Mesendoderm (in vitro differentiated cells): ENCODE results near the gene PSMD6.

ENCODE experiments used
- DNase-seq: peaks from one replicate; pipeline ENCODE4 v3.0.0; 2013
- H2AK5ac ChIP-seq: 2 replicates; pipeline ENCODE4 v1.6.1; 2013; ENCODE audit warnings: low read length, inconsistent platforms
- H2BK120ac ChIP-seq: 2 replicates; pipeline ENCODE4 v1.6.1; 2013; ENCODE audit warnings: low read depth, mild to moderate bottlenecking, low read length, moderate library complexity, mixed read lengths
- H2BK15ac ChIP-seq: replicated peaks from 2 replicates; pipeline ENCODE4 v1.6.1; 2013; ENCODE audit warnings: low read depth, mild to moderate bottlenecking, moderate library complexity
- H2BK5ac ChIP-seq: 2 replicates; pipeline ENCODE4 v1.6.1; 2013; ENCODE audit warnings: low read length, inconsistent platforms
- H3K18ac ChIP-seq: 2 replicates; pipeline ENCODE4 v1.6.1; 2013; ENCODE audit warnings: mild to moderate bottlenecking, low read length, mixed read lengths
- H3K23ac ChIP-seq: one replicate; pipeline ENCODE4 v1.6.1; 2013; ENCODE audit warnings: low read length
- H3K27ac ChIP-seq: 2 replicates; pipeline ENCODE4 v1.5.1; 2013; ENCODE audit warnings: low read depth, mild to moderate bottlenecking, inconsistent platforms, low read length, moderate library complexity
- H3K27me3 ChIP-seq: 2 replicates; pipeline ENCODE4 v1.6.1; 2013; ENCODE audit warnings: low read length, control low read depth, mild to moderate bottlenecking, inconsistent platforms; ENCODE audit not compliant: insufficient read depth, poor library complexity
- H3K36me3 ChIP-seq: 2 replicates; pipeline ENCODE4 v1.6.1; 2013; ENCODE audit warnings: low read length, inconsistent platforms; ENCODE audit not compliant: control insufficient read depth, insufficient read depth
- H3K4ac ChIP-seq: one replicate; pipeline ENCODE4 v1.6.1; 2013; ENCODE audit warnings: low read depth, mild to moderate bottlenecking, low read length, moderate library complexity
- H3K4me1 ChIP-seq: 2 replicates; pipeline ENCODE4 v1.6.1; 2013; ENCODE audit warnings: low read depth, low read length, inconsistent platforms; ENCODE audit not compliant: control insufficient read depth
- H3K4me2 ChIP-seq: 2 replicates; pipeline ENCODE4 v1.6.1; 2013; ENCODE audit warnings: low read length
- H3K4me3 ChIP-seq: 2 replicates; pipeline ENCODE4 v1.5.1; 2013; ENCODE audit warnings: mild to moderate bottlenecking, low read length
- H3K56ac ChIP-seq: one replicate; pipeline ENCODE4 v1.6.1; 2013; ENCODE audit warnings: low read length
- H3K79me1 ChIP-seq: 2 replicates; pipeline ENCODE4 v1.6.1; 2013; ENCODE audit warnings: low read length, inconsistent platforms
- H3K79me2 ChIP-seq: 2 replicates; pipeline ENCODE4 v1.6.1; 2013; ENCODE audit warnings: mild to moderate bottlenecking, low read length; ENCODE audit not compliant: control insufficient read depth, insufficient read depth
- H3K9ac ChIP-seq: 2 replicates; pipeline ENCODE4 v1.6.1; 2013; ENCODE audit warnings: low read length, inconsistent platforms
- H4K5ac ChIP-seq: one replicate; pipeline ENCODE4 v1.6.1; 2013; ENCODE audit warnings: low read length
- H4K8ac ChIP-seq: one replicate; pipeline ENCODE4 v1.6.1; 2013; ENCODE audit warnings: low read depth, mild to moderate bottlenecking, control low read depth, low read length, moderate library complexity
- WGBS: extraction: QIAGEN DNeasy Blood & Tissue Kit; methylation state at CpG from one replicate; pipeline ENCODE4 v1.1.7; 2013; ENCODE audit warnings: low lambda C conversion rate, missing lambda C conversion rate; ENCODE audit not compliant: insufficient coverage; ENCODE audit errors: extremely low coverage; 5-methylcytosine and 5-hydroxymethylcytosine counted together

The PSMD6 gene

DNA sequence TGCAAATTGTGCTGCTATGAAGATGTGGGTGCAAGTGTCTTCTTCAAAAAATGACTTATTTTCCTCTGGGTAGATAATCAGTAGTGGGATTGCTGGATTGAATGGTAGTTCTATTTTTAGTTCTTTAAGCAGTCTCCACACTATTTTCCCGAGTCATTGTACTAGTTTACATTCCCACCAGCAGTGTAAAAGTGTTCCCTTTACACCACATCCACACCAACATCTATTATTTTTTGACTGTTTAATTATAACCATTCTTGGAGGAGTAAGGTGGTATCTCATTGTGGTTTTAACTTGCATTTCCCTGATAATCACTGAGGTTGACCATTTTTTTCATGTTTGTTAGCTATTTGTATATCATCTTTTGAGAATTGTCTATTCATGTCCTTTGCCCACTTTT, 19.7 kb upstream of the PSMD6 start:
- H3K23ac ChIP-seq: no peak overlapping the region
- H3K9ac ChIP-seq: no peak overlapping the region
- H3K4me2 ChIP-seq: no peak overlapping the region
- no peak for DNase-seq
- H4K8ac ChIP-seq: no peak overlapping the region
- no peak overlapping the region for H2BK120ac ChIP-seq
- H3K27ac ChIP-seq: no peak overlapping the region
- no CpG with 5 or more reads among the region's 1 CpG for WGBS
- H3K79me2 ChIP-seq: no peaks in the 10 kb centered on the region
- no peak overlapping the region for H4K5ac ChIP-seq
- H3K79me1 ChIP-seq: no peaks in the 10 kb centered on the region
- no peak overlapping the region for H2AK5ac ChIP-seq
- H3K36me3 ChIP-seq: no peaks in the 10 kb centered on the region
- no peak overlapping the region for H2BK15ac ChIP-seq
- H3K27me3 ChIP-seq: no peaks in the 10 kb centered on the region
- H3K18ac ChIP-seq: no peak overlapping the region
- H3K4me3 ChIP-seq: no peak overlapping the region
- H3K4ac ChIP-seq: no peak overlapping the region
- H3K56ac ChIP-seq: no peak overlapping the region
- H2BK5ac ChIP-seq: no peak overlapping the region
- H3K4me1 ChIP-seq: no peaks in the 10 kb centered on the region

- Histone ChIP-seq H3K18ac (no peak overlapping the region), H3K36me3 (no peaks in the 10 kb centered on the region), H3K4me2 (no peak overlapping the region), H2AK5ac (no peak overlapping the region), H3K23ac (no peak overlapping the region), H4K5ac (no peak overlapping the region), H3K4ac (no peak overlapping the region), H3K79me1 (no peaks in the 10 kb centered on the region), H3K27me3 (no peaks in the 10 kb centered on the region), H2BK5ac (no peak overlapping the region), H3K27ac (no peak overlapping the region), H2BK120ac (no peak overlapping the region), H4K8ac (no peak overlapping the region), H3K56ac (no peak overlapping the region), H3K4me3 (no peak overlapping the region), H2BK15ac (no peak overlapping the region), H3K79me2 (no peaks in the 10 kb centered on the region), H3K4me1 (no peaks in the 10 kb centered on the region), H3K9ac (no peak overlapping the region)
- DNase-seq: no peak
- WGBS: no CpG with 5 or more reads among the region's 5 CpGs
Observed at GRCh38 chr3:64039981-64040733, 16.9 kb upstream of the PSMD6 start.

- no peak overlapping the region for H2AK5ac ChIP-seq
- H3K4me2 ChIP-seq: no peak overlapping the region
- H3K4ac ChIP-seq: no peak overlapping the region
- H3K36me3 ChIP-seq: no peaks in the 10 kb centered on the region
- H3K9ac ChIP-seq: no peak overlapping the region
- no peak for DNase-seq
- no peak overlapping the region for H2BK120ac ChIP-seq
- H3K27me3 ChIP-seq: no peaks in the 10 kb centered on the region
- H4K8ac ChIP-seq: no peak overlapping the region
- no peak overlapping the region for H3K23ac ChIP-seq
- H3K56ac ChIP-seq: no peak overlapping the region
- H2BK5ac ChIP-seq: no peak overlapping the region
- H3K4me3 ChIP-seq: no peak overlapping the region
- H3K18ac ChIP-seq: no peak overlapping the region
- no peaks in the 10 kb centered on the region for H3K4me1 ChIP-seq
- H3K79me1 ChIP-seq: no peaks in the 10 kb centered on the region
- H3K79me2 ChIP-seq: no peaks in the 10 kb centered on the region
- WGBS: no CpG with 5 or more reads among the region's 4 CpGs
- H2BK15ac ChIP-seq: no peak overlapping the region
- no peak overlapping the region for H3K27ac ChIP-seq
- no peak overlapping the region for H4K5ac ChIP-seq
Observed at GRCh38 chr3:64039332-64039731, 16.0 kb upstream of the PSMD6 start.

DNA sequence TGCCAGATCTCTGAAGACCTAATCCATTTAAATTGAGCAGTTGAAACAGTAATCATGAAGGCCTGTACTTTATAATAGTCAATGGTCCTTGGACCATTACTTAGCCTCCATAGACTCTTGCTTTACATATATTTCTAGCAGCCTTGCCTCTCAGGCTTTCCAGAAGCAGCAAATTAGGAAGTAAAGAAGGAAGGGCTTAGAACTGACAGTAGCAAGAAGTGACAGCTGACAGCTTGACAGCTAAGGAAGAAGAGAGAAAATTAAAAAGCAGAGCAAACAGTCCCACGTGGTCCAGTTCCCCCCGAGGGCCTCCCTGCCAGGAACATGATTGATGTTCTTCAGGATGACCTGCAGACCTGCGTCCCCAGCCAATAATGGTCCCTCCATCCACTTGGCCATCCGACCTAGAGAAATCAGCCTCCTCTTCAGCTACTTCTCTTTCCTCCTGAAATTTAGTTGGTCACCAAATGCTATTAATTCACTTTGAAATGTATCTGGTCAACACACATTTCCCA, 15.0 kb upstream of the PSMD6 start:
- Histone ChIP-seq H3K27me3 (no peaks in the 10 kb centered on the region), H3K79me2 (no peaks in the 10 kb centered on the region), H3K9ac (no peak overlapping the region), H3K4me3 (no peak overlapping the region), H3K56ac (no peak overlapping the region), H2BK5ac (no peak overlapping the region), H3K27ac (no peak overlapping the region), H3K23ac (no peak overlapping the region), H3K4ac (no peak overlapping the region), H3K79me1 (no peaks in the 10 kb centered on the region), H2AK5ac (no peak overlapping the region), H3K36me3 (no peaks in the 10 kb centered on the region), H2BK120ac (no peak overlapping the region), H3K4me2 (no peak overlapping the region), H4K8ac (no peak overlapping the region), H2BK15ac (no peak overlapping the region), H3K18ac (no peak overlapping the region), H4K5ac (no peak overlapping the region), H3K4me1 (no peaks in the 10 kb centered on the region)
- no CpG with 5 or more reads among the region's 4 CpGs for WGBS
- no peak for DNase-seq

GRCh38 chr3:64037084-64037483, 13.8 kb upstream of the PSMD6 start:
- Histone ChIP-seq H4K8ac (no peak overlapping the region), H2AK5ac (no peak overlapping the region), H3K79me1 (no peaks in the 10 kb centered on the region), H3K4ac (no peak overlapping the region), H3K36me3 (no peaks in the 10 kb centered on the region), H2BK5ac (no peak overlapping the region), H3K23ac (no peak overlapping the region), H2BK15ac (no peak overlapping the region), H3K9ac (no peak overlapping the region), H3K27me3 (no peaks in the 10 kb centered on the region), H2BK120ac (no peak overlapping the region), H3K4me1 (no peaks in the 10 kb centered on the region), H3K4me2 (no peak overlapping the region), H3K79me2 (no peaks in the 10 kb centered on the region), H3K4me3 (no peak overlapping the region), H3K56ac (no peak overlapping the region), H3K27ac (no peak overlapping the region), H4K5ac (no peak overlapping the region), H3K18ac (no peak overlapping the region)
- no CpG with 5 or more reads among the region's 7 CpGs for whole genome bisulfite sequencing
- no peak for DNase-seq

- no peak overlapping the region for H3K23ac ChIP-seq
- H2BK120ac ChIP-seq: no peak overlapping the region
- H3K4me1 ChIP-seq: no peaks in the 10 kb centered on the region
- no peaks in the 10 kb centered on the region for H3K36me3 ChIP-seq
- H3K9ac ChIP-seq: no peak overlapping the region
- no peak overlapping the region for H2BK5ac ChIP-seq
- H4K8ac ChIP-seq: no peak overlapping the region
- no peak overlapping the region for H4K5ac ChIP-seq
- H3K79me1 ChIP-seq: no peaks in the 10 kb centered on the region
- no CpG with 5 or more reads among the region's 2 CpGs for WGBS
- no peaks in the 10 kb centered on the region for H3K27me3 ChIP-seq
- H3K56ac ChIP-seq: no peak overlapping the region
- no peak overlapping the region for H2AK5ac ChIP-seq
- no peak overlapping the region for H3K4me3 ChIP-seq
- H2BK15ac ChIP-seq: no peak overlapping the region
- no peak overlapping the region for H3K18ac ChIP-seq
- H3K79me2 ChIP-seq: no peaks in the 10 kb centered on the region
- no peak overlapping the region for H3K27ac ChIP-seq
- H3K4me2 ChIP-seq: no peak overlapping the region
- no peak overlapping the region for H3K4ac ChIP-seq
- DNase-seq: no peak
Observed at GRCh38 chr3:64033069-64033468, 9.8 kb upstream of the PSMD6 start.
